C4-2B (cell line): ENCODE data around the gene TH.

ENCODE experiments used
- H3K27ac ChIP-seq: fragments of 450-650 bp; 2 replicates; pipeline ENCODE4 v1.5.1; 2017
- ZFX ChIP-seq: fragments of 450-650 bp; IDR thresholded peaks from 2 replicates; pipeline ENCODE4 v1.6.1; 2017
- TF ChIP-seq, protein P1 (sequence below): fragments of 450-650 bp; conservative IDR thresholded peaks from 2 replicates; pipeline ENCODE4 v1.5.1; 2017; ENCODE audit warnings: mild to moderate bottlenecking

Gene TH

DNA sequence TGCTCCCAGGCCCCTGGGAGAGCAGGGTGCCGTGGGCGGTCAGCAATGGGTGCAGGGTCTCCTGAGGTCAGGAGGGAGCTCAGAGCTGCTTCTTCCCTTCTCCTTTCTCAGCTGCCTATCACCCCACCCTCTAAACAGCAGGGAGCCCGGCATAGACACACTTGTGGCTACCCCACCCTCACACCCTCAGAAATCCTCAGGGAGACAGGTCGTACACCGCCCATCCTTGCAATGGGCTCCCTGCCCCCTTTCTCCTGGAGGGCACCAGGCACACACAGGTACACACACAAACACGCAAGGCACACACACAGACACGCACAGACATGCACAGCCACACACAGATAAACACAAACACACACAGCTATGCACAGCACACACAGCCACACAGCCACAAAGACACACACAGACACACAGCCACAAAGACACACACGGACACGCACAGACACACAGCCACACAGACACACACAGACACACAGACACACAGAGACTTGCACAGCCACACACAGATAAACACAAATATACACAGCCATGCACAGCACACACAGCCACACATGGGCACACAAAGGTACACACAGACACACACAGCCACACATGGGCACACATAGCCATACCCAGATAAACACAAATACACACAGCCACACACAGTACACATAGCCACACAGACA is 44.9 kb upstream of the TH start:
- H3K27ac ChIP-seq: no peak overlapping the region
- TF ChIP-seq ZFX: no peak
- TF ChIP-seq, protein P1, sequence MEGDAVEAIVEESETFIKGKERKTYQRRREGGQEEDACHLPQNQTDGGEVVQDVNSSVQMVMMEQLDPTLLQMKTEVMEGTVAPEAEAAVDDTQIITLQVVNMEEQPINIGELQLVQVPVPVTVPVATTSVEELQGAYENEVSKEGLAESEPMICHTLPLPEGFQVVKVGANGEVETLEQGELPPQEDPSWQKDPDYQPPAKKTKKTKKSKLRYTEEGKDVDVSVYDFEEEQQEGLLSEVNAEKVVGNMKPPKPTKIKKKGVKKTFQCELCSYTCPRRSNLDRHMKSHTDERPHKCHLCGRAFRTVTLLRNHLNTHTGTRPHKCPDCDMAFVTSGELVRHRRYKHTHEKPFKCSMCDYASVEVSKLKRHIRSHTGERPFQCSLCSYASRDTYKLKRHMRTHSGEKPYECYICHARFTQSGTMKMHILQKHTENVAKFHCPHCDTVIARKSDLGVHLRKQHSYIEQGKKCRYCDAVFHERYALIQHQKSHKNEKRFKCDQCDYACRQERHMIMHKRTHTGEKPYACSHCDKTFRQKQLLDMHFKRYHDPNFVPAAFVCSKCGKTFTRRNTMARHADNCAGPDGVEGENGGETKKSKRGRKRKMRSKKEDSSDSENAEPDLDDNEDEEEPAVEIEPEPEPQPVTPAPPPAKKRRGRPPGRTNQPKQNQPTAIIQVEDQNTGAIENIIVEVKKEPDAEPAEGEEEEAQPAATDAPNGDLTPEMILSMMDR: no peak

DNA sequence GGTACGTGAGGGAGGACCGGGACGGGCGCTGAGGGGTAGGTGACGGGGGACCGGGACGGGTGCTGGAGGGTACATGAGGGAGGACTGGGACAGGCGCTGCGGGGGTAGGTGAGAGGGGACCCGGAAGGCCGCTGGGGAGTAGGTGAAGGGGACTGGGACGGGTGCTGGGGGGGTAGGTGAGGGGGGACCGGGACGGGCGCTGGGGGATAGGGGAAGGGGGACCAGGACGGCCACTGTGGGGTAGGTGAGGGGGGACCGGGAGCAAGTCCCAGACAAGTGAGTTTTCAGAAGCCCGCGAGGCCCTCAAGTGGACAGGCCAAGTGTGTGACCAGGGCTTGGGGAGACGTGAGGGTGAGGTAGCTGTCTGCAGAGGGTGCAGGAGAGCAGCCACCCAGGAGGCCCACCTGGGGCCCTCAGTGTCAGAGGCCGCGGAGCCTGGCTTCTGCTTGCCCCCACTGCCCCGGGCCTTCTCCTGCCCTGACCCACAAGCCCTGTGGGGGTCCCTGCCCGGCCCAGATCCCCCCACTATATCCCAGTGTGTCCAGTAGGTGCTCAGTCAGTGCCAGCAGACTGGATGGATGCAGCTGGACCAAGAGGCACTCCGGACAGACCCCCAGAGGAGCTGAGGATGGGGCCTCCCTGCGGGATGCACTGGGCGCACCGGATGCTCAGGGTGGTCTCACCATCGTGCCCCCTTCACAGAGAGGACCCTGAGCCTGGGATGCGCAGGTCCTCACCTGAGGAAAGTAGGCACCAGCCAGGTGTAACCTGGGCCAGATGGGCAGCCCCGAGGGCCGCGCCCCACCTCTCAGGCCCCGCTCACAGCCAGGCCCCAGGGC is 44.2 kb upstream of the TH start:
- TF ChIP-seq, protein P1: no peak
- TF ChIP-seq ZFX: no peak
- no peak overlapping the region for H3K27ac ChIP-seq

DNA sequence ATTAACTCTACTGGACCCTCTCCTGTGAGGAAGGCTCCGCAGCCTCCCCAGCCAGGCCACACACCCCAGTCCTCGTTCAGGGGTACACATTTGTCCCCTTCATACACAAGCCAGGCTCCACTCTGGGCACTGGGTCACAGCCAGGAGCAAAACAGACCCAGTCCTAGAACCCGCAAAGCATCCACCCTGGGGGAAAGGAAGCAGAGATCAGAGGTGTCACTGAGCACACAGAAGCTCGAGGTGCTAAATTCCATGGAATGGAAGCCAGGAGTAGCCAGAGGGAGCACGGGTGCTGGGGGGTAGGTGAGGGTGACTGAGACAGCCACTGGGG is 43.6 kb upstream of the TH start:
- TF ChIP-seq, protein P1: no peak
- no peak for TF ChIP-seq ZFX
- H3K27ac ChIP-seq: no peak overlapping the region

DNA sequence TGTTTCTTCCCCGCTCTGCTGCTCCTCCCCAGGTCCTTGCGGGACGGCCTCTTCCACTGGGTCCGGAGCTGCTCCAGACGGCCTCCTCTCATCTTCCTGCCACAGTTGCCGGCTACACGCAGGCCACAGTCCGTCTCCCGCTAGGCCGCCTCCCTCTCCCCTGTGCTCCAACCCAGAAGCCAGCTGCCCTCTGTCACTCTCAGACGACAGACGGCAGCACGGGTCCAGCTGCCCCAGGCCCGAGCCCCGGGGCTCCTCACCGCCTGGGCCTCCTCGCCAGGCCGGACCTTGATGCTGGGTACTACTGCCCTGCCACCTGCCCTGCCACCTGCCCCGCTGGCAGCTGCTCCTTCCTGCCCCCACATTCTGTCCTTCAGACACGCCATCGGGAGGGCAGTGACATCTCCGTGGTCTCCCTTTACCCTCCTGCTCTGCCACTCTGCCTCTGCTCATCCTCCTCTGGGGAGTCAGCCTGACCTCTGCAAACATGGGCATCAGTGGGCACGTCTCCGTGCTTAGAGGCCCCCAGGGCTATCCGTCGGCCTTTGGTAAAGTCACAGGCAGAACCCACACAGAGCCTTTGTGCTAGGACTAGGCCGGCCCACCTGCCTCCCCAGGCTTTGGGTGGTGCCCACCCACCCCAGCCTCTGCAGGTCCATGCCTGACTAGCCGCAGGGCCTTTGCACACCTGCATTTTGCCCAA is 43.1 kb upstream of the TH start:
- no peak for TF ChIP-seq ZFX
- TF ChIP-seq, protein P1: no peak

DNA sequence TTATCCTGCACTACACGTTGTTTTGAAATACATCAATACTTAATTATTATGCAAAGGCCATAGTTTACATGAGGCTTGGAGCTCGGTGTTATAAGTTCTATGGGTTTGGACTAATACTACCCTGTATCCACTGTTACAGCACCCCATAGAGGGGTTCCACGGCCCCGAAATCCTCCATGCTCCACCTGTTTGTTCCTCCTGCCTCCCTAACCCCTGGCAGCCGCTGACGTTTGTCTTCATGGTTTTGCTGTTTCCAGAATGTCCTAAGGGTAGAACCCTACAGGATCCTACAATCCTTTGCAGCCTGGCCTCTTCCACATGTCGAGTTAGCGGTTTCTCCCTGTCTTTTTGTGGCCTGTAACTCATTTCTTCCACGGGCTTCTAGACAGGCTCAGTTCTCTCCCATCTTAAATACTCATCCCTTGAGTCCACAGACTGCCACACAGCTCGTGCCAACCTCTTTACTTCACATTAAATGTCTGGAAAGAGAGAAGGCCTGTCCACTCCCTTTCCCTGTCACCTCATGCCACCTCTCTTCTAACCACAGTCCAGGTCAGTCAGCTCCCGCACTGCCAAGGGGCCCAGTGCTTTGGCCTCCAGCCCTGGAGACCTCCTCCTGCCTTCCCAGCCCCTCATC is 42.4 kb upstream of the TH start:
- H3K27ac ChIP-seq: no peak overlapping the region
- TF ChIP-seq ZFX: no peak
- TF ChIP-seq, protein P1: no peak

More for the DNA sequence above, 43.1 kb upstream of the TH start:
- H3K27ac ChIP-seq: no peak overlapping the region

DNA sequence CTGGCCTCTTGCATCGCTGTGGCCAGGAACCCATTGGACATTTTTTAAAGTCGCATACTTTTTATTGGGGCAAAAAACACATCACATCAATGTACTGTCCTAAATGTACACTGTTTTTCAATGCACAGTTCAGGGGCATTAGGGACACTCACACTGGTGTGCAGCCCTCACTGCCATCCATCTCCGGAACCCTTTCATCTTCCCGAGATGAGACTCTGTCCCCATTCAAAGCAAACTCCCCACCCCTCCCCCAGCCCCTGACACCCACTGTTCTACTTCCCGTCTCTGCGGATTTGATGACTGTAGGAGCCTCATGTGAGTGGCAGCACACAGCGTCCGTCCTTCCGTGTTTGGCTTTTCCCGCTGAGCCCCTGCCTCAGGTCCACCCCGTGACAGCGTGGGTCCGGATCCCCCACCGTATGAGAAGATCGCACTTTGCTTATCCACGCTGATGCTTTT is 41.8 kb upstream of the TH start:
- no peak overlapping the region for H3K27ac ChIP-seq
- TF ChIP-seq, protein P1: no peak
- TF ChIP-seq ZFX: no peak
